HG03175 (cell line): Measurements from ENCODE around the gene CLDN9.
A peak's percentile ranks its signal among the peaks of the same experiment; 100 is the strongest.

ENCODE experiments used
- ATAC-seq: cut with Tn5 transposase; IDR thresholded peaks from one replicate; pipeline ENCODE4 v1.9.1; 2021; ENCODE audit warnings: mild to moderate bottlenecking, moderate library complexity; ENCODE audit not compliant: unreplicated experiment

CLDN9 gene

GRCh38 chr16:3012828-3013420 lies at the start of gene CLDN9:
Gene CLDN9, plus strand, starts transcription at chr16:3012923. Its CDS starts 440 bp downstream, at chr16:3013363.
- no peak for ATAC-seq

- ATAC-seq, result no peak
Measured at GRCh38 chr16:2963074-2963722, 49.5 kb upstream of the CLDN9 start.

GRCh38 chr16:2963723-2964474 lies 48.8 kb upstream of the CLDN9 start, which contains the start of gene KREMEN2:
Gene KREMEN2, plus strand, starts transcription at chr16:2964275. Its CDS starts 246 bp downstream, at chr16:2964521.
- ATAC-seq, result no peak

GRCh38 chr16:2964475-2965336 lies 48.0 kb upstream of the CLDN9 start:
- no peak for ATAC-seq

GRCh38 chr16:2966043-2966807 lies 46.5 kb upstream of the CLDN9 start:
- ATAC-seq, result no peak

GRCh38 chr16:2966808-2967191 lies 45.9 kb upstream of the CLDN9 start:
- no peak for ATAC-seq

GRCh38 chr16:2967211-2967631 lies 45.5 kb upstream of the CLDN9 start:
- ATAC-seq, result no peak

GRCh38 chr16:2967721-2968161 lies 45.0 kb upstream of the CLDN9 start:
- ATAC-seq, result no peak

- ATAC-seq, result no peak
Measured at GRCh38 chr16:2968368-2968737, 44.4 kb upstream of the CLDN9 start.

- ATAC-seq, result peak; percentile 74
Measured at GRCh38 chr16:2968738-2969544, 43.8 kb upstream of the CLDN9 start, which contains the start of gene PAQR4. Gene PAQR4, plus strand, starts transcription at chr16:2969348. Its CDS starts 327 bp downstream, at chr16:2969675.

- ATAC-seq, result peak; percentile 37
Measured at GRCh38 chr16:2969545-2970521, 42.9 kb upstream of the CLDN9 start.

- no peak for ATAC-seq
Measured at GRCh38 chr16:2970563-2970962, 42.2 kb upstream of the CLDN9 start.

- no peak for ATAC-seq
Measured at GRCh38 chr16:2971134-2971984, 41.4 kb upstream of the CLDN9 start.

GRCh38 chr16:2971985-2972784 lies 40.5 kb upstream of the CLDN9 start:
- no peak for ATAC-seq

- ATAC-seq, result no peak
Measured at GRCh38 chr16:2973093-2973492, 39.6 kb upstream of the CLDN9 start.

GRCh38 chr16:2973605-2974318 lies 39.0 kb upstream of the CLDN9 start:
- ATAC-seq, result no peak
